Activated CD4-positive, alpha-beta T cell treated with anti-CD3 and anti-CD28 coated beads, Interleukin-2, amount 10 ng/mL, durations not matched to agents 7 days and 5 days (primary cell): Measurements from ENCODE around the gene TCHP. TPM values are rescaled to one million over a fixed set of nuclear protein-coding genes. Genes with fewer than 3 reads are reported as not detected.
"Not testable (repeated sequence)": the region's sequence is repeated elsewhere in the genome, so short reads cannot be mapped to it uniquely, and the experiment has no call there.

Source experiments
- CTCF ChIA-PET: fragments of 350-600 bp; sonication (Branson Sonifier 250); formaldehyde crosslinking; loops from one replicate; lab custom pipeline; 2021; ENCODE audit warnings: antibody characterized with exemption; lab: Charles Lee
- POLR2A ChIA-PET: fragments of 350-600 bp; sonication (Branson Sonifier 250); formaldehyde crosslinking; loops from one replicate; lab custom pipeline; 2021; ENCODE audit warnings: antibody characterized with exemption; lab: Charles Lee
- DNase-seq: peaks from one replicate; pipeline ENCODE4 v3.0.0-alpha.2; 2020
- H3K27ac Mint-ChIP-seq: one replicate; pipeline ENCODE4 v1.8.0; 2021; ENCODE audit warnings: mild to moderate bottlenecking, moderate library complexity, mixed read lengths
- H3K27me3 Mint-ChIP-seq: one replicate; pipeline ENCODE4 v1.8.0; 2021; ENCODE audit warnings: mixed read lengths
- H3K36me3 Mint-ChIP-seq: one replicate; pipeline ENCODE4 v1.8.0; 2021; ENCODE audit warnings: low read depth, mixed read lengths
- H3K4me1 Mint-ChIP-seq: one replicate; pipeline ENCODE4 v1.8.0; 2021; ENCODE audit warnings: mixed read lengths
- H3K4me3 Mint-ChIP-seq: one replicate; pipeline ENCODE4 v1.8.0; 2021; ENCODE audit warnings: mild to moderate bottlenecking, moderate library complexity, mixed read lengths
- H3K9me3 Mint-ChIP-seq: one replicate; pipeline ENCODE4 v1.8.0; 2021; ENCODE audit warnings: mixed read lengths
- total RNA-seq, 2 experiments: library from RNA; stranded (reverse); gene quantifications; one replicate each; pipeline ENCODE4 v1.2.3, GENCODE V29; 2021

Gene TCHP
- total RNA-seq, 2 experiments from 2014 or later = 27.9 to 36.0 TPM

DNA sequence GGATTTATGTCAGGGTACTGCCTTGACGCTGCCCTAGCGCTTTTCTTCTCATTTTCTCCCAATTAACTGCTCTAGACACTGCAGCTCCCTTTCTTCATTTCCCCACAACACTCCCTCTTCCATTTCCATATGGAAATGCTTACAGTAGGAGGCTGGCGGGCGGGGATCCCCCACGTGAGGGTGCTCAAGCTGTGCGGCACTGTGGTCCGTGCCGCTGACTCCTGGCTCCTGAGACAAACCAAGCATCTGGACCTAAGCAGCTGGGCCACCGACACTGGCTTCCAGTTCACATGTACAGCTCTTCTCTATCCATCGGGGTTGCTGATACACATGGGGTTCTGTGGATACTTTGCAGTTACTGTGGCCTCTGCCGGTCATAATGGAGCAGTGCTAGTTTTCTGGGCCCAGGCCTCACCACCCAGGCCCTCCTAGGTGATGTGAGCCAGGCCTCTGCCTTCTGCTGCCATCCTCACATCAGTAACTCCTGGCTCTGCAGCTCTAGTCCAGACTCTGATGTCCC is 20.2 kb downstream of the TCHP start:
- H3K9me3 Mint-ChIP-seq = no peaks in the 10 kb centered on the region
- peaks cover 44% of the 10 kb centered on the region for H3K36me3 Mint-ChIP-seq
- DNase-seq = no peak
- no peaks in the 10 kb centered on the region for H3K4me1 Mint-ChIP-seq
- ChIA-PET POLR2A (interaction anchor here (0.7 kb wide), 1 partner anchor 67 kb away, joined by 3 read pairs; no protein-coding TSS in a partner anchor), CTCF (interaction anchor here (0.7 to 1.8 kb wide), 4 partner anchors 10 to 75 kb away, joined by 3 to 6 read pairs (median 4); no protein-coding TSS in a partner anchor)
- H3K27ac Mint-ChIP-seq = no peak overlapping the region
- no peaks in the 10 kb centered on the region for H3K27me3 Mint-ChIP-seq
- H3K4me3 Mint-ChIP-seq = no peak overlapping the region

DNA sequence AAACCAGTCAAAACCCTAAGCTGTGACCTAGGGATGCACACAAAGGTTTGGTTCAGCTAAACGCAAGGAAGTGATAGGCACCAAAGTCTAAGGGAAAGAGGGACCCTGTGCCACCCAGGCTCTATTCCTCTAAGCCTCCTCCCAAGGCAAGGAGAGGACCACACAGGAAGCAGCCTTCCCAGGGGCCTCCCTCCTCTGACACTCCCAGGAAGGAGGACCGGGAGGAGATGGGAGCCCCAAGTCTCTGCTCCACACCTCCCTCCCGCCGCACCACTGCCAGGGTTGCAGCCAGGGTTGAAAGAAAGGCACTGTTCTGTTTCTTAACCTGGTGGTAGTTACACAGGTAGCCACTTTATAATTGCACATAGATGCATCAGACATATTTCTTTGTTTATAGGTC is 21.9 kb downstream of the TCHP start:
- CTCF ChIA-PET = interaction anchor here (0.6 to 1.8 kb wide), 3 partner anchors 54 to 77 kb away, joined by 3 to 6 read pairs (median 3); no protein-coding TSS in a partner anchor
- POLR2A ChIA-PET = no interaction called here

DNA sequence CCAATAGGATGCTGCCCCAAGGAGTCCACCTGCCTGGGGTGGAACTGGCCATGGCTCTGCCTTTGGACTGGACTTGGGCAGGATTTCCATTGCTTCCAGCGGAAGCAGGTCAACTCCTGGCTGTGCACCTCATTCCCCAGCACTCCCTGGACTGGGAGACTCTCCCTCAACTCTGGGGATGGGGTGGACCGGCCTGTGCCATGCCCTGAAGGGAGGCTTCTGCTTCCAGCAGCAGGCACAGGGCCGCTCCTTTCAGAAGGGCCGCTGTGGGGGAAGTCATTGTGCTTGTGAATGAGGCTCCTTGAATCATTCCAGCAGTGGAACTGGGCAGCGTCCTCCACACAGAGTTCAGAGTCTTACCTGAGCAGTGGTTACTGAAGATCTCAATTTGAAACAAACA is 23.0 kb downstream of the TCHP start:
- no peaks in the 10 kb centered on the region for H3K4me1 Mint-ChIP-seq
- DNase-seq = no peak
- H3K36me3 Mint-ChIP-seq = peaks cover 33% of the 10 kb centered on the region
- no peaks in the 10 kb centered on the region for H3K9me3 Mint-ChIP-seq
- H3K27ac Mint-ChIP-seq = peak overlapping the region; percentile 28
- H3K4me3 Mint-ChIP-seq = no peak overlapping the region
- CTCF ChIA-PET = no interaction called here
- POLR2A ChIA-PET = interaction anchor here (0.7 kb wide), 1 partner anchor 223 kb away, joined by 4 read pairs; no protein-coding TSS in a partner anchor
- H3K27me3 Mint-ChIP-seq = no peaks in the 10 kb centered on the region

More for the DNA sequence above, 21.9 kb downstream of the TCHP start:
- no peak for DNase-seq
- Mint-ChIP-seq H3K4me3 (no peak overlapping the region), H3K36me3 (peaks cover 33% of the 10 kb centered on the region), H3K27me3 (no peaks in the 10 kb centered on the region), H3K9me3 (no peaks in the 10 kb centered on the region), H3K4me1 (no peaks in the 10 kb centered on the region), H3K27ac (no peak overlapping the region)

DNA sequence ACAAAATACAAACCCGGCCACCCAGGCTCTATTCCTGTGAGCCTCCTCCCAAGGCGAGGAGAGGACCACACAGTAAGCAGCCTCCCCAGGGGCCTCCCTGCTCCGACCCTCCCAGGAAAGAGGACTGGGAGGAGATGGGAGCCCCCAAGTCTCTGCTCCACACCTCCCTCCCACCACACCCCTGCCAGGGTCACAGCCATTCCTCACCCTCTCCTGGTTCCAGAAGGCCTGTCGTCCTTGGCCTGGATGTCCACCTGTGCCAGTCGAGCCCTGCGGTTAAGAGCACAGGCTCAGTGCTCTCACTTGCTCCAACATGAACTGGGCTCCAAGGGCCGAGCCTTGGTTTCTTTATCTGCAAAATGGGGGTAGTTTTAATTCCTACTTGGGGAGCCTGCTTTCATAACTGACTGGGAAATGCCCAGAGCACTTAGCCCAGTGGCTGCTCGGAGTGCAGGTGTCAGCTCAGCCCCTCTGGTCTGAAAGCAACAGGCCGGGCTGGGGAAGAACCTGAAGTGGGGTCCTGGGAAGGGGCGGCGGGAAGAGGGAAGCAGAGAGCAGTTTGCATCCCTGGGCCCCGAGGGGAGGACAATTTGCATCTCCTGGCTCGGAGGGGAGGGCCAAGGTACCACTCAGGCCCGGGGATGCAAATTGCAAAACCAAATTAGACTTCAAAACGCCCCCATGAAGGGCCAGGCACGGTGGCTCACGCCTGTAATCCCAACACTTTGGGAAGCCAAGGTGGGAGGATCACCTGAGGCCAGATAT is 23.6 kb downstream of the TCHP start:
- Mint-ChIP-seq H3K9me3 (no peaks in the 10 kb centered on the region), H3K27me3 (no peaks in the 10 kb centered on the region), H3K36me3 (peaks cover 32% of the 10 kb centered on the region), H3K4me1 (no peaks in the 10 kb centered on the region), H3K27ac (no peak overlapping the region), H3K4me3 (no peak overlapping the region)
- ChIA-PET CTCF (interaction anchor here (0.7 kb wide), 1 partner anchor 231 kb away, joined by 3 read pairs; no protein-coding TSS in a partner anchor), POLR2A (no interaction called here)
- DNase-seq = no peak

DNA sequence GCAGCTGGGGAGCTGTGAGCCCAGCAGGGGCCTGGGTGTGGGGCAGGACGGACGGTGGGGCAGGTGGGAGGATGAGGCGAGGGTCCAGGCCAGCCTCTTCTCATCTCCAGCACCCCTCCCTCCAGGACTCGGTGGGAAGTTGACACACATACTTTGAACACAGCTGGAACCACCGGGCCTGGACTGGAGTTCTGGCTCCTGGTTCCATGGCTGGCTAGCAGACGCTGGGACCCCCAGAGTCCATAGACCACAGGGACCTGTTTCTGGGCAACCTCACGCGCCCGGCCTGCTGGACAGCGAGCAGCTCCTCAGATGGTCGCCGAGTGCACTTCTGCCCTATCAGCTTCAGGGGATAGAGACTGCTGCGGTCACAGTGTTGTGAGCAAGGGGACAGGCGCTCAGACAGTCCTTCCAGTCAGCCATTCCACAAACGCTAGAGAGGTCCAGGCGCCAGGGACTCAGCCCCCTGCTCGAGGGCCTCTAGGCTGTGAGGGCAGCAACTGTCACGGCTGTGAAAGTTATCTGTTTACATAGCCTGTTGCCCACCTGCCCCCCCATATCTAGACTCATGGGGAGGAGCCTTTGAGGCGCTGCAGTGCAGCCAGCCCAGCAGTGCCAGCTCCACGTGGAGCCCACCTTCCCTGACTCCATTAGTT is 25.2 kb downstream of the TCHP start:
- no peak overlapping the region for H3K4me3 Mint-ChIP-seq
- POLR2A ChIA-PET = no interaction called here

DNA sequence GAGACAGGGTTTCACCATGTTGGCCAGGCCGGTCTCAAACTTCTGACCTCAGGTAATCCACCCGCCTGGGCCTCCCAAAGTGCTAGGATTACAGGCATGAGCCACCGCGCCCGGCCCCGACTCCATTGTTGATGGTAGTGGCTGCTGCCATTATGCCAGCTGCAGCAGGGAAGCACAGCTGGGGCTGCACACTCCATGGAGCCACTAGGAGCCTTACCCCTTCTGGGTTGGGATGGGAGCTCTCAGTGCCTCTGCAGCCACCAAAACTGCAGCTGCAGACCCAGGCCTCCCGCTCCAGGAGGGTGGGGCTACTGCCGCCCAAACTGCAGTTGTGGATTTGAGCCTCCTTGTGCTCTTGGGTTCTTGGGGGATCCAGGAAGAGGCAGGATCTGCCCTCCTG is 25.9 kb downstream of the TCHP start:
- peaks cover 18% of the 10 kb centered on the region for H3K36me3 Mint-ChIP-seq
- H3K4me3 Mint-ChIP-seq = no peak overlapping the region
- ChIA-PET CTCF (interaction anchor here (1.4 to 1.8 kb wide), 2 partner anchors 11 to 83 kb away, joined by 3 to 6 read pairs; no protein-coding TSS in a partner anchor), POLR2A (no interaction called here)
- DNase-seq = no peak
- no peaks in the 10 kb centered on the region for H3K9me3 Mint-ChIP-seq
- H3K27me3 Mint-ChIP-seq = no peaks in the 10 kb centered on the region
- H3K4me1 Mint-ChIP-seq = no peaks in the 10 kb centered on the region
- no peak overlapping the region for H3K27ac Mint-ChIP-seq

More for the DNA sequence above, 25.2 kb downstream of the TCHP start:
- Mint-ChIP-seq H3K36me3 (peaks cover 24% of the 10 kb centered on the region), H3K9me3 (no peaks in the 10 kb centered on the region), H3K27me3 (no peaks in the 10 kb centered on the region), H3K4me1 (no peaks in the 10 kb centered on the region), H3K27ac (no peak overlapping the region)
- DNase-seq = no peak
- CTCF ChIA-PET = interaction anchor here (1.8 kb wide), 1 partner anchor 11 kb away, joined by 6 read pairs; no protein-coding TSS in a partner anchor

DNA sequence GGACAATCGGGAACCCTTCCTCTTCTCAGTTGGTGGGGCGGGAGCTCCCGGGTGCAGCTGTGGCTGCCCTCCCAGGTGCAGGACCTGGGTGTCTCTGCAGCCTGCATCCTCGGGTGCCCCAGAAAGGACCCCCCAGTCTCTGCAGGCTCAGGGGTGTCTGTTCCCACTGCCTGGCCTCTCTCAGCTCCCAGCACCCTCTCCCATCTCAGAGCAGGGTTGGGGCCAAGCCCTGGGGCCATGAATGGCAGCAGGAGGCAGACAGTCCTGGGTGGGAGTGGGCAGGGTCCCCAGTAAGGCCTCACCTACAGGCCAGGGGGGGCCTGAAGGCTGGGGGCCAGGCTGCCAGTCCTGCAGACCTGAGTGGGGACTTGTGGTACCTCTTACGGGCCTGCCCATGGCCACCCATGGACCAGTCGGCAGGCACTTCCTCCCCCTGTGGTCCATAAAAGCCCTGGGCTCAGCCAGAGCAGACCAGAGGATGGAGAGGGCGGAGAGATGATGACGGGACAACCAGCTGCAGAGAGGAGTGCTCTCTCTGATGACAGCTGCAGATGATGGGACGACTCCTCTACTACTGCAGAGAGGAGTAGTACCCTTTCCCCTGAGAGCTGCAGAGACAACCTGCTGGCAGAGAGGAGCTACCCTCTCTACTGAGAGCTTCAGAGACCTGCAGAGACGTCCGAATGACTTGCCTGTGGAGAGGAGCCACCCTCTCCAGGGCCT is 26.6 kb downstream of the TCHP start:
- H3K27ac Mint-ChIP-seq = no peak overlapping the region
- H3K27me3 Mint-ChIP-seq = no peaks in the 10 kb centered on the region
- H3K9me3 Mint-ChIP-seq = no peaks in the 10 kb centered on the region
- no peaks in the 10 kb centered on the region for H3K4me1 Mint-ChIP-seq
- no peak for DNase-seq
- CTCF ChIA-PET = interaction anchor here (0.7 to 2.3 kb wide), 6 partner anchors 11 to 1995 kb away, joined by 3 to 8 read pairs (median 4); no protein-coding TSS in a partner anchor
- no peak overlapping the region for H3K4me3 Mint-ChIP-seq
- H3K36me3 Mint-ChIP-seq = peaks cover 16% of the 10 kb centered on the region
- POLR2A ChIA-PET = no interaction called here

DNA sequence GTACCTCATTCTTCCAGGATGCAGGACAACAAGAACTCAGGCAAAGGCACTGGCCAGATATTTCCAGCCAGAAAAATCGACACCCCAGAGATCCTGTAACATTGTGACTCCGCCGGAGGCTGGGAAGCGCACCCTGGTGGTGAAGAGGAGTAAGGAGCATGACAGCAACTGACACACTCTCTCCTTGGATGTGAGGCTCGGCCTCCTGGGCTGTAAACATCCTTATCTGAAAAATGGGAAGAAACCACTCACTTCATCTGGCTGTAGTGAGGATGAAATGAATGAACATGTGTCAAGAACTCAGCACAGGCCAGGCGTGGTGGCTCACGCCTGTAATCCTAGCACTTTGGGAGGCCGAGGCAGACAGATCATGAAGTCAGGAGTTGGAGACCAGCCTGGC is 27.5 kb downstream of the TCHP start:
- Mint-ChIP-seq H3K4me1 (no peaks in the 10 kb centered on the region), H3K4me3 (no peak overlapping the region), H3K9me3 (no peaks in the 10 kb centered on the region), H3K27me3 (no peaks in the 10 kb centered on the region), H3K27ac (peak overlapping the region; percentile 5), H3K36me3 (peaks cover 23% of the 10 kb centered on the region)
- ChIA-PET POLR2A (no interaction called here), CTCF (interaction anchor here (0.6 to 2.3 kb wide), 8 partner anchors 10 to 1996 kb away, joined by 3 to 8 read pairs (median 3); no protein-coding TSS in a partner anchor)
- peak; percentile 53 for DNase-seq

DNA sequence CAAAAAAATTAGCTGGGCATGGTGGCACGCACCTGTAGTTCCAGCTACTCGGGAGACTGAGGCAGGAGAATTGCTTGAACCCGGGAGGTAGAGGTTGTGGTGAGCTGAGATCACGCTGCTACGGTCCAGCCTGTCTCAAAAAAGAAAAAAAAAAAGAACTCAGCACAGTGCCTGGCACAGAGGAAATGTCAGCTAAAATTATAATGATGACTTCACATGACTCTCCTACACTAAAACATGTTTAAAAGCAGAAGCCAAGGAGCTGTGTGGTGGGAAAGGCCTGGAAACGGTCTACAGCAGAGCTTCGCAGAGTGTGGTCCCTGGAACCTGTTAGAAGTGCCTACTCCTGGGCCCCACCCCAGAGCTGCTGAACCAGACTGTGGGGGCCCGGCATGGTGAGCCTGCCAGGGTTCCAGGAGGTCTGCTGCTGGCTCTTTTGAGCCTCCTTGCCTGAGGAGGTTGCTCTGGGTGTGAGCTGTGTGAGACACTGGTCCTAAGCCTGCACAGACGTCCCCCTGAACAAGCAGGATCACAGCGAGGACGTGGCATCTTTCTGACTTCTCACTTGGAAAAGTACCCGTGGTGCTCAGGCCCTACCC is 28.1 kb downstream of the TCHP start:
- no peaks in the 10 kb centered on the region for H3K4me1 Mint-ChIP-seq
- H3K9me3 Mint-ChIP-seq = no peaks in the 10 kb centered on the region
- ChIA-PET POLR2A (no interaction called here), CTCF (interaction anchor here (0.6 to 2.3 kb wide), 7 partner anchors 10 to 1216 kb away, joined by 3 to 8 read pairs (median 3); no protein-coding TSS in a partner anchor)
- H3K4me3 Mint-ChIP-seq = no peak overlapping the region
- DNase-seq = no peak
- H3K36me3 Mint-ChIP-seq = peaks cover 28% of the 10 kb centered on the region
- peak overlapping the region; percentile 5 for H3K27ac Mint-ChIP-seq
- H3K27me3 Mint-ChIP-seq = no peaks in the 10 kb centered on the region

DNA sequence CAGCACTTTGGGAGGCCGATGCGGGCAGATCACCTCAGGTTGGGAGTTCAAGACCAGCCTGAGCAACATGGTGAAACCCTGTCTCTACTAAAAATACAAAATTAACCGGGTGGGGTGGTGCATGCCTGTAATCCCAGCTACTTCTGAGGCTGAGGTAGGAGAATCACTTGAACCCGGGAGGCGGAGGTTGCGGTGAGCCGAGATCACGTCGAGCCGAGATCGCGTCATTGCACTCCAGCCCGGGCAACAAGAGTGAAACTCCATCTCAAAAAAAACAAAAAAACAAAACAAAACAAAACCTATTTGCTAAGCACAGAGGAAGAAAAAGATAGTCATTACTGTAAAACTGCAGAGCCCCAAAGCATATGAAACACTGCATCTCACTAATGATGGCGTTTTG is 29.3 kb downstream of the TCHP start:
- POLR2A ChIA-PET, DNase-seq, H3K27ac Mint-ChIP-seq, H3K4me3 Mint-ChIP-seq, H3K27me3 Mint-ChIP-seq, H3K4me1 Mint-ChIP-seq, H3K9me3 Mint-ChIP-seq: not testable (repeated sequence)
- CTCF ChIA-PET = interaction anchor here (0.6 to 2.2 kb wide), 3 partner anchors 19 to 87 kb away, joined by 3 to 8 read pairs (median 3); no protein-coding TSS in a partner anchor
- H3K36me3 Mint-ChIP-seq = peaks cover 34% of the 10 kb centered on the region

DNA sequence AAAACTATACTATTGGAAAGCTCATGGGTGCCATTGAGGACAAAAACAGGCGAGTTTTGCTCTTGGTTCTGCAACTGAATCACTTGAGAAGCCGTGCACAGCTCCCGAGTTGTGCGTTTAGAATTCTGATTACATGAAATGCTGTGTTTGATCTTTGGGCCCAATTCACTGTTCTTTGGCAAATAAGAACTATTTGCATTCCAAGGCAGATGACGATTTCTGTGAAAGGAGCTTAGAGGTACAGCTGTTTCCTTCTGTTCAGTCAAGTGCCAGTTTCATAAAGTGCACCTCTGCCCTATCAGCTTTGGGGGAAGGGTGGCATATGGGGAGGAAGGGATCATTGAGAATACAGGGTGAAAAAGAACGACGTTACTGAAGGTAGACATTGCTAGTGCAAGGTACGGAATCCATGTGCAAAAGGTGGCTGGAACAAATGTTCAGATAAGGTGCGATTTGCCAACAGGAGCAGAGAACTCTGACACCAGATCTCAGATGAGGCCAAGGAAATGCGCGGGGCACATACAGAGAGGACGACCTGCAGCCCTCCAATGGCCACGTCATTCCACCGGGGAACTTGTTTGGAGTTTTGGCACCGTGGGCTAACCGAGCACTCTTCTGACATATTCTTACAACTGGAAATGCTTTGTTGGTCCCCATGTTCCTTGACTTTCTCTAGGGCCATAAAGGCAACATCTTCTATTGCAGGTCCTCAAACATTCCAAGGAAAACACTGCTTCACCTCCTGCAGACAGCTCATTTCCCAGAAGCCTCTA is 30.1 kb downstream of the TCHP start:
- ChIA-PET CTCF (interaction anchor here (0.6 to 1.6 kb wide), 5 partner anchors 11 to 438 kb away, joined by 3 to 5 read pairs (median 4); no protein-coding TSS in a partner anchor), POLR2A (no interaction called here)
- Mint-ChIP-seq H3K36me3 (peaks cover 32% of the 10 kb centered on the region), H3K4me3 (no peak overlapping the region), H3K9me3 (no peaks in the 10 kb centered on the region), H3K27me3 (no peaks in the 10 kb centered on the region), H3K4me1 (no peaks in the 10 kb centered on the region), H3K27ac (no peak overlapping the region)
- no peak for DNase-seq
